Loucy (cell line): ENCODE measurements around the gene MAGEC3.

Experiments used
- H2AFZ ChIP-seq: fragments of 200-600 bp; sonication (generic); 2 replicates; pipeline ENCODE4 v1.6.0; 2016; ENCODE audit warnings: antibody characterized with exemption, mild to moderate bottlenecking, low read length, moderate library complexity
- H3F3A ChIP-seq: fragments of 200-600 bp; 2 replicates; pipeline ENCODE4 v1.6.0; 2016; ENCODE audit warnings: antibody characterized with exemption, low read depth, mild to moderate bottlenecking
- H3K27me3 ChIP-seq: fragments of 200-600 bp; sonication (generic); 2 replicates; pipeline ENCODE4 v1.6.1; 2014; ENCODE audit warnings: low read length, mild to moderate bottlenecking; ENCODE audit not compliant: insufficient read depth, poor library complexity, severe bottlenecking
- H3K36me3 ChIP-seq: fragments of 200-600 bp; sonication (generic); 2 replicates; pipeline ENCODE4 v1.6.1; 2016; ENCODE audit warnings: low read length; ENCODE audit not compliant: insufficient read depth
- H3K4me1 ChIP-seq: fragments of 200-600 bp; sonication (generic); 2 replicates; pipeline ENCODE4 v1.5.1; 2014; ENCODE audit warnings: low read length, mild to moderate bottlenecking; ENCODE audit not compliant: insufficient read depth, poor library complexity, severe bottlenecking
- H3K4me2 ChIP-seq: fragments of 200-600 bp; sonication (generic); 2 replicates; pipeline ENCODE4 v1.6.0; 2014; ENCODE audit warnings: antibody characterized with exemption, low read length, low read depth, mild to moderate bottlenecking; ENCODE audit not compliant: poor library complexity, severe bottlenecking
- H3K4me3 ChIP-seq: fragments of 200-600 bp; sonication (generic); 2 replicates; pipeline ENCODE4 v1.5.1; 2014; ENCODE audit warnings: low read length, mild to moderate bottlenecking, mixed read lengths; ENCODE audit not compliant: poor library complexity, severe bottlenecking
- H3K79me2 ChIP-seq: fragments of 200-600 bp; sonication (generic); 2 replicates; pipeline ENCODE4 v1.6.1; 2014; ENCODE audit warnings: low read length; ENCODE audit not compliant: insufficient read depth
- H3K9ac ChIP-seq: fragments of 200-600 bp; sonication (generic); 2 replicates; pipeline ENCODE4 v1.6.0; 2014; ENCODE audit warnings: mild to moderate bottlenecking, low read depth, low read length, moderate library complexity; ENCODE audit not compliant: poor library complexity, severe bottlenecking
- H3K9me2 ChIP-seq: fragments of 200-600 bp; sonication (generic); replicated peaks from 2 replicates; pipeline ENCODE4 v1.6.1; 2016; ENCODE audit warnings: low read depth, low read length, mixed read lengths
- H3K9me3 ChIP-seq: fragments of 200-600 bp; sonication (generic); 2 replicates; pipeline ENCODE4 v1.6.1; 2014; ENCODE audit warnings: mild to moderate bottlenecking, antibody characterized with exemption, low read length, low read depth; ENCODE audit not compliant: insufficient read depth
- H4K20me1 ChIP-seq: fragments of 200-600 bp; sonication (generic); 2 replicates; pipeline ENCODE4 v1.6.0; 2014; ENCODE audit warnings: antibody characterized with exemption, low read length, mild to moderate bottlenecking; ENCODE audit not compliant: insufficient read depth, poor library complexity, severe bottlenecking
- EZH2phosphoT487 ChIP-seq: fragments of 200-600 bp; IDR thresholded peaks from 2 replicates; pipeline ENCODE4 v1.6.1; 2018; ENCODE audit warnings: antibody characterized with exemption, mild to moderate bottlenecking, moderate library complexity, borderline replicate concordance
- TF ChIP-seq, protein P1 (sequence below): fragments of 200-600 bp; sonication (generic); conservative IDR thresholded peaks from 2 replicates; pipeline ENCODE4 v1.5.1; 2014; ENCODE audit warnings: mild to moderate bottlenecking, antibody characterized with exemption, low read length

MAGEC3 gene, protein sequence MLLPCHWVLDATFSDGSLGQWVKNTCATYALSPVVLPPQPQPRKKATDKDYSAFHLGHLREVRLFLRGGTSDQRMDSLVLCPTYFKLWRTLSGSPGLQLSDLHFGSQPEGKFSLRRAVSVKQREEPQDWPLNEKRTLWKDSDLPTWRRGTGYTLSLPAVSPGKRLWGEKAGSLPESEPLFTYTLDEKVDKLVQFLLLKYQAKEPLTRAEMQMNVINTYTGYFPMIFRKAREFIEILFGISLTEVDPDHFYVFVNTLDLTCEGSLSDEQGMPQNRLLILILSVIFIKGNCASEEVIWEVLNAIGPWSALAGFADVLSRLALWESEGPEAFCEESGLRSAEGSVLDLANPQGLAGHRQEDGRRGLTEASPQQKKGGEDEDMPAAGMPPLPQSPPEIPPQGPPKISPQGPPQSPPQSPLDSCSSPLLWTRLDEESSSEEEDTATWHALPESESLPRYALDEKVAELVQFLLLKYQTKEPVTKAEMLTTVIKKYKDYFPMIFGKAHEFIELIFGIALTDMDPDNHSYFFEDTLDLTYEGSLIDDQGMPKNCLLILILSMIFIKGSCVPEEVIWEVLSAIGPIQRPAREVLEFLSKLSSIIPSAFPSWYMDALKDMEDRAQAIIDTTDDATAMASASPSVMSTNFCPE

DNA sequence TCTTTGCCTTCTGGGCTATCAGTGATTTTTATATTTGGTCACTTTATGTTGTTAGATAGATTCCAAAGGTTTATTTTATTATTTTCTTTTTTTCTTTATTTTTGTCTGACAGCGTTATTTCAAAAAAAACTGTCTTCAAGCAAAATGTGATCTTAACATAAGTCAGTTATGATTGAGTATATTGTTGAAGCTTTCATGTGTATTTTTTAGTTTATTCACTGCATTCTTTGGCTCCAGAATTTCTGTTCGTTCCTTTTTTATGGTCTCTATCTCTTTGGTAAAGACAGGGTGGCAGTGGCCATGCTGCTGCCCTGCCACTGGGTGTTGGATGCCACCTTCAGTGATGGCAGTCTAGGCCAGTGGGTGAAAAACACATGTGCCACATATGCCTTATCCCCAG lies at the start of gene MAGEC3:
TSS of gene MAGEC3 (plus strand) at position 301 of the 400 bp plus-strand sequence. CDS start at position 301, 0 bp downstream.
- no peak within 1 kb of the TSS for H3K9ac ChIP-seq
- no peaks in the 10 kb centered on the region for H3K79me2 ChIP-seq
- H3K4me3 ChIP-seq, result no peak within 1 kb of the TSS
- no peaks in the 10 kb centered on the region for H3K9me2 ChIP-seq
- H3F3A ChIP-seq, result no peaks in the 10 kb centered on the region
- no peak within 1 kb of the TSS for H2AFZ ChIP-seq
- no peaks in the 10 kb centered on the region for H4K20me1 ChIP-seq
- no peaks in the 10 kb centered on the region for H3K4me1 ChIP-seq
- TF ChIP-seq, protein P1, sequence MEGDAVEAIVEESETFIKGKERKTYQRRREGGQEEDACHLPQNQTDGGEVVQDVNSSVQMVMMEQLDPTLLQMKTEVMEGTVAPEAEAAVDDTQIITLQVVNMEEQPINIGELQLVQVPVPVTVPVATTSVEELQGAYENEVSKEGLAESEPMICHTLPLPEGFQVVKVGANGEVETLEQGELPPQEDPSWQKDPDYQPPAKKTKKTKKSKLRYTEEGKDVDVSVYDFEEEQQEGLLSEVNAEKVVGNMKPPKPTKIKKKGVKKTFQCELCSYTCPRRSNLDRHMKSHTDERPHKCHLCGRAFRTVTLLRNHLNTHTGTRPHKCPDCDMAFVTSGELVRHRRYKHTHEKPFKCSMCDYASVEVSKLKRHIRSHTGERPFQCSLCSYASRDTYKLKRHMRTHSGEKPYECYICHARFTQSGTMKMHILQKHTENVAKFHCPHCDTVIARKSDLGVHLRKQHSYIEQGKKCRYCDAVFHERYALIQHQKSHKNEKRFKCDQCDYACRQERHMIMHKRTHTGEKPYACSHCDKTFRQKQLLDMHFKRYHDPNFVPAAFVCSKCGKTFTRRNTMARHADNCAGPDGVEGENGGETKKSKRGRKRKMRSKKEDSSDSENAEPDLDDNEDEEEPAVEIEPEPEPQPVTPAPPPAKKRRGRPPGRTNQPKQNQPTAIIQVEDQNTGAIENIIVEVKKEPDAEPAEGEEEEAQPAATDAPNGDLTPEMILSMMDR, result no peak
- TF ChIP-seq EZH2phosphoT487, result no peak
- H3K27me3 ChIP-seq, result no peaks in the 10 kb centered on the region
- H3K36me3 ChIP-seq, result no peaks in the 10 kb centered on the region
- H3K4me2 ChIP-seq, result no peak within 1 kb of the TSS
- H3K9me3 ChIP-seq, result no peaks in the 10 kb centered on the region

DNA sequence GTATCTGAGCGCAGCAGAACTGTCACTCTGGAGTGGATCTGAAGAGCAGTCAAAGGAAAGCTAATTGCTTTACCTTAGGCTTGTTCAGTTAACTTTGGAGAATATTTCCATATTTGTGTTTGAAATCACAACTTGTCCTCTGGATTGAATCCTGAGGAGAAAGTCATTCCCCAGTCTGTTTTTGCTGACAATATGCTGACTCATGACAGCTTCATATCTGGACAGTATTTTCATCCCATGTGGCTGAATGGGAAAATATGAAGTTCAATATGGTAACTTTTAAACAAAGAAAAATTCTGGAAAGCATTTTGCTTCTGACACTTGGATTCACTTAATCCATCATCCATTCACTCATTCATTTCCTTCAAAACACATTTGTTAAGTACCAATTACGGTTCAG lies 46.3 kb upstream of the MAGEC3 start:
- TF ChIP-seq EZH2phosphoT487, result no peak
- TF ChIP-seq, protein P1, result no peak
- H3K36me3 ChIP-seq, result no peaks in the 10 kb centered on the region
- no peaks in the 10 kb centered on the region for H3K9me2 ChIP-seq
- H3K4me3 ChIP-seq, result no peak overlapping the region
- H3K4me2 ChIP-seq, result no peak overlapping the region
- no peaks in the 10 kb centered on the region for H3K79me2 ChIP-seq
- no peak overlapping the region for H3K9ac ChIP-seq
- no peaks in the 10 kb centered on the region for H3F3A ChIP-seq
- H2AFZ ChIP-seq, result no peak overlapping the region
- H3K9me3 ChIP-seq, result no peaks in the 10 kb centered on the region
- no peaks in the 10 kb centered on the region for H3K4me1 ChIP-seq
- no peaks in the 10 kb centered on the region for H4K20me1 ChIP-seq
- no peaks in the 10 kb centered on the region for H3K27me3 ChIP-seq

DNA sequence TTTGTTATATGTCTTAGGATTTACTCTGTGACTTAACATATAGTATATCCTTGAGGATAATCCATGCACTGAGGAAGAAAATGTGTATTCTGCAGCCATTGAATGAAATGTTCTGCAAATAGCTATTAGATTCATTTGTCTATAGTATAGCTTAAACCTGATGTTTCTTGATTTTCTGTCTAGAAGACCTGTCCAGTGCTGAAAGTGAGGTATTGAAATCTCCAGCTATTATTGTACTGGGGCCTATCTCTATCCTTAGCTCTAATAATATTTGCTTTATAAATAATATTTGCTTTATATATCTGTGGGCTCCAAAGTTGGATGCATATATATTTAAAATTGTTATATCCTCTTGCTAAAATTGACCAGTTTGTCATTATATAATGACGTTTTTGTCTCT lies 26.7 kb upstream of the MAGEC3 start:
- Histone ChIP-seq H3K4me3 (no peak overlapping the region), H3K4me2 (no peak overlapping the region), H3K9me3 (no peaks in the 10 kb centered on the region), H3F3A (no peaks in the 10 kb centered on the region), H3K9me2 (no peaks in the 10 kb centered on the region), H3K9ac (no peak overlapping the region), H3K4me1 (no peaks in the 10 kb centered on the region), H3K79me2 (no peaks in the 10 kb centered on the region), H3K36me3 (no peaks in the 10 kb centered on the region), H2AFZ (no peak overlapping the region), H3K27me3 (no peaks in the 10 kb centered on the region), H4K20me1 (no peaks in the 10 kb centered on the region)
- TF ChIP-seq, protein P1, result no peak
- TF ChIP-seq EZH2phosphoT487, result no peak
